K562 (cell line): ENCODE results near the gene LY6G5B. TPM values are rescaled to one million over a fixed set of nuclear protein-coding genes. Genes with fewer than 3 reads are reported as not detected.

ENCODE experiments used
- CBX3 ChIP-seq, 2 experiments: IDR thresholded peaks; 1 replicate in 1 of 2; 2 replicates in 1 of 2; pipeline ENCODE4 v1.6.1; 2012; ENCODE audit warnings: inconsistent platforms in 2 of 2, low read length in 2 of 2, borderline replicate concordance in 1 of 2, control low read depth in 1 of 2
- IRF1 ChIP-seq: sonication (generic); formaldehyde crosslinking; IDR thresholded peaks from 2 replicates; pipeline ENCODE4 v1.8.0; 2022; ENCODE audit warnings: missing genetic modification reagents, mild to moderate bottlenecking, borderline replicate concordance
- MEIS2 ChIP-seq: fragments of 450-650 bp; IDR thresholded peaks from 2 replicates; pipeline ENCODE4 v1.6.1; 2014; ENCODE audit warnings: mild to moderate bottlenecking; ENCODE audit not compliant: partially characterized antibody
- NFIX ChIP-seq: fragments of 250-450 bp; sonication (Bioruptor Pico); IDR thresholded peaks from 2 replicates; pipeline ENCODE4 v1.4.0; 2020; ENCODE audit warnings: low read depth, mild to moderate bottlenecking, moderate library complexity
- PBX2 ChIP-seq, 2 experiments: IDR thresholded peaks in 1 of 2; conservative IDR thresholded peaks in 1 of 2; 2 replicates each; pipeline ENCODE4 v1.6.1; 2016; ENCODE audit warnings: low read depth in 2 of 2, mild to moderate bottlenecking in 1 of 2, missing compliant biosample characterization in 1 of 2, missing genetic modification characterization in 1 of 2, moderate library complexity in 1 of 2
- PHF20 ChIP-seq: fragments of 450-650 bp; IDR thresholded peaks from 2 replicates; pipeline ENCODE4 v1.6.1; 2018; ENCODE audit not compliant: partially characterized antibody
- RB1 ChIP-seq: fragments of 450-650 bp; IDR thresholded peaks from 2 replicates; pipeline ENCODE4 v1.6.1; 2017; ENCODE audit warnings: low read depth, mild to moderate bottlenecking
- SETDB1 ChIP-seq: IDR thresholded peaks from one replicate; pipeline ENCODE4 v1.6.1; 2012; ENCODE audit warnings: low read length, control low read depth, inconsistent platforms
- SRSF7 ChIP-seq: fragments of 200-400 bp; formaldehyde crosslinking; optimal IDR thresholded peaks from 2 replicates; pipeline ENCODE3; 2017; ENCODE audit warnings: mild to moderate bottlenecking, low read depth, low read length
- TCF15 ChIP-seq: fragments of 250-450 bp; sonication (Bioruptor Pico); IDR thresholded peaks from 2 replicates; pipeline ENCODE4 v1.8.0; 2022; ENCODE audit warnings: moderate library complexity, mild to moderate bottlenecking, inconsistent platforms
- TEAD1 ChIP-seq, 2 experiments: fragments of 450-650 bp in 1 of 2; sonication (generic) in 1 of 2; formaldehyde crosslinking; IDR thresholded peaks; 2 replicates each; pipeline versions ENCODE4 v1.4.0 to v1.8.0; 2020 to 2022; ENCODE audit warnings: mild to moderate bottlenecking in 2 of 2, missing genetic modification reagents in 1 of 2
- TOE1 ChIP-seq, 2 experiments: fragments of 450-650 bp in 1 of 2; sonication (generic) in 1 of 2; formaldehyde crosslinking in 1 of 2; IDR thresholded peaks; 2 replicates each; pipeline versions ENCODE4 v1.7.1 to v1.8.0; 2016 to 2022; ENCODE audit warnings: borderline replicate concordance in 2 of 2, mild to moderate bottlenecking in 2 of 2, antibody characterized with exemption in 1 of 2, inconsistent platforms in 1 of 2, low read depth in 1 of 2, missing genetic modification reagents in 1 of 2, moderate library complexity in 1 of 2
- ZNF12 ChIP-seq: sonication (generic); formaldehyde crosslinking; IDR thresholded peaks from 2 replicates; pipeline ENCODE4 v1.4.0; 2020; ENCODE audit warnings: mild to moderate bottlenecking, missing genetic modification reagents
- ZNF232 ChIP-seq: sonication (generic); formaldehyde crosslinking; IDR thresholded peaks from 2 replicates; pipeline ENCODE4 v1.8.0; 2022; ENCODE audit warnings: mild to moderate bottlenecking, missing genetic modification reagents
- ZNF75A ChIP-seq: fragments of 450-650 bp; formaldehyde crosslinking; IDR thresholded peaks from 2 replicates; pipeline ENCODE4 v1.4.0; 2020; ENCODE audit warnings: mild to moderate bottlenecking
- ZNF77 ChIP-seq: fragments of 250-450 bp; sonication (Bioruptor Pico); IDR thresholded peaks from 2 replicates; pipeline ENCODE4 v1.5.0; 2020
- polyA plus RNA-seq, 8 experiments: library from polyadenylated mRNA; depleted of rRNA in 4 of 8; stranded (reverse) in 5 of 8; unstranded in 3 of 8; fragments of >200 nt; fragmentation: Nextera tagmentation in 2 of 8; fragmentation: Illumina TruSeq in 1 of 8; extraction: Ambion mirVana in 2 of 8; extraction: Trizol in 1 of 8; gene quantifications; 2 replicates each; pipeline versions ENCODE4 v1.2.1 to v1.2.3, GENCODE V29; 2011 to 2014; ENCODE audit warnings: inconsistent platforms in 1 of 8, missing spikeins in 1 of 8
- total RNA-seq, 7 experiments: library from RNA; depleted of rRNA in 6 of 7; stranded (reverse); fragments of >200 nt in 6 of 7; fragmentation: Illumina TruSeq in 2 of 7; extraction: Trizol in 2 of 7; gene quantifications; 2 replicates each; pipeline versions ENCODE4 v1.2.1 to v1.2.3, GENCODE V29; 2011 to 2021; ENCODE audit warnings: low replicate concordance in 1 of 7
- TF ChIP-seq, protein P1 (sequence below): fragments of 450-650 bp; formaldehyde crosslinking; conservative IDR thresholded peaks from 2 replicates; pipeline ENCODE4 v1.4.0; 2022; ENCODE audit warnings: mild to moderate bottlenecking, missing genetic modification characterization
- TF ChIP-seq, protein P2 (sequence below): fragments of 450-650 bp; IDR thresholded peaks from 2 replicates; pipeline ENCODE4 v1.6.1; 2017; ENCODE audit warnings: mild to moderate bottlenecking, moderate library complexity
- TF ChIP-seq, protein P3 (sequence below): fragments of 250-450 bp; sonication (Bioruptor Pico); IDR thresholded peaks from 2 replicates; pipeline ENCODE4 v1.4.0; 2020

LY6G5B gene
- total and polyA plus RNA-seq, 9 of the 15 experiments (the other 6 are each of a cell fraction or from before 2014, with no cell fraction given), result 6.0 to 27.0 (median 7.5) TPM

DNA sequence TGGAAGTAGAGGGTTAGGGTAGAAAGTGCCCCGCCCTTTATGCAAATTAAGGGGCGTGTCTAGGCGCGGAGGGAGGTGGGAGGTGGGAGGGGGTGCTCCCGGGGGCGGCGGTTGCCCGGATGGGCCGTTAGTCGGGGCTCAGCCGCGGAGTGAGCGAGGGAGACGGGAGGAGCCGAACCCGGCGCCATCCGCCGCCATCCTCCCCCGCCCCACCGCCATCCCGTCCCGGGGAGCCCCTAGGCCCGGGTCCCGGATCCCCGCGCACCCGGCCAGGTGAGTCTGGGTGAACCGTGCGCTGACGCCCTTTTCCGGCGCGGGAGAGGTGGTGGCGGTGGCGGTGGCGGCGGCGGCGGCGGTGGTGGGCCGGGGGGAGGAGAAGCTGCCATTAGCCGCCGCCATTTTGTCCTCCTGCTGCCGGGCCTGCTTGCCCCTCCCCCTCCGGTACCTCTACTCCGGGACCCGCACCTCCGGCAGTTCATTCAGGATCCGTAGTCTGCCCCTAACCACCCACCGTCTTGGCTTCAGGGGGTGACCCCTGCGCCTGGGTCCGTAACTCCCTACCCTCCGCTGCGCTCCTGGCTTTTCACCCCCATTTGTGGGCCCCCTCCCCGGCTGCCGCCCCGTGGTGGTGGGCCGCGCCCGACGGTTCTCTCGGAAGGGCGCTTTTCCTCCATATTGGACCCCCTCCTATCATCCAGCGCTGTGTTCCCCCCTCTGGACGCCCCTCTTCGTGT lies 49.0 kb upstream of the LY6G5B start, which contains the start of gene PRRC2A (continued):
- TF ChIP-seq CBX3 (IDR thresholded peaks at IDR 0.05; ENCODE audit: borderline replicate concordance in 1 of 2, low read length in 2 of 2) (no peak), ZNF75A (no peak), IRF1 (CRISPR knock-in tag) (no peak), SETDB1 (no peak), ZNF12 (CRISPR knock-in tag) (no peak), RB1 (peak; percentile 86), PHF20 (peak; percentile 83), SRSF7 (no peak), TOE1 (IDR thresholded peaks at IDR 0.05; ENCODE audit: borderline replicate concordance) (no peak; the same call in 1 of the 2 replicates), TOE1 (CRISPR knock-in tag; IDR thresholded peaks at IDR 0.05; ENCODE audit: borderline replicate concordance, low read depth) (no peak), ZNF77 (CRISPR knock-in tag) (no peak), TEAD1 (CRISPR knock-in tag; IDR thresholded peaks at IDR 0.05) (peak in 1 of 2 experiments; percentile 49; a peak in 2 of 4 replicates), ZNF232 (CRISPR knock-in tag) (no peak; the same call in 1 of the 2 replicates), NFIX (CRISPR knock-in tag) (no peak), TCF15 (CRISPR knock-in tag) (no peak), PBX2 (CRISPR knock-in tag; IDR thresholded peaks at IDR 0.05; ENCODE audit: low read depth) (no peak), PBX2 (tag; conservative IDR thresholded peaks at IDR 0.05; ENCODE audit: low read depth) (no peak), MEIS2 (no peak)
- TF ChIP-seq, protein P1, sequence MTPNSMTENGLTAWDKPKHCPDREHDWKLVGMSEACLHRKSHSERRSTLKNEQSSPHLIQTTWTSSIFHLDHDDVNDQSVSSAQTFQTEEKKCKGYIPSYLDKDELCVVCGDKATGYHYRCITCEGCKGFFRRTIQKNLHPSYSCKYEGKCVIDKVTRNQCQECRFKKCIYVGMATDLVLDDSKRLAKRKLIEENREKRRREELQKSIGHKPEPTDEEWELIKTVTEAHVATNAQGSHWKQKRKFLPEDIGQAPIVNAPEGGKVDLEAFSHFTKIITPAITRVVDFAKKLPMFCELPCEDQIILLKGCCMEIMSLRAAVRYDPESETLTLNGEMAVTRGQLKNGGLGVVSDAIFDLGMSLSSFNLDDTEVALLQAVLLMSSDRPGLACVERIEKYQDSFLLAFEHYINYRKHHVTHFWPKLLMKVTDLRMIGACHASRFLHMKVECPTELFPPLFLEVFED, result peak; percentile 84; the same call in 1 of the 2 replicates
- TF ChIP-seq, protein P2, sequence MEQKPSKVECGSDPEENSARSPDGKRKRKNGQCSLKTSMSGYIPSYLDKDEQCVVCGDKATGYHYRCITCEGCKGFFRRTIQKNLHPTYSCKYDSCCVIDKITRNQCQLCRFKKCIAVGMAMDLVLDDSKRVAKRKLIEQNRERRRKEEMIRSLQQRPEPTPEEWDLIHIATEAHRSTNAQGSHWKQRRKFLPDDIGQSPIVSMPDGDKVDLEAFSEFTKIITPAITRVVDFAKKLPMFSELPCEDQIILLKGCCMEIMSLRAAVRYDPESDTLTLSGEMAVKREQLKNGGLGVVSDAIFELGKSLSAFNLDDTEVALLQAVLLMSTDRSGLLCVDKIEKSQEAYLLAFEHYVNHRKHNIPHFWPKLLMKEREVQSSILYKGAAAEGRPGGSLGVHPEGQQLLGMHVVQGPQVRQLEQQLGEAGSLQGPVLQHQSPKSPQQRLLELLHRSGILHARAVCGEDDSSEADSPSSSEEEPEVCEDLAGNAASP, result no peak
- TF ChIP-seq, protein P3, sequence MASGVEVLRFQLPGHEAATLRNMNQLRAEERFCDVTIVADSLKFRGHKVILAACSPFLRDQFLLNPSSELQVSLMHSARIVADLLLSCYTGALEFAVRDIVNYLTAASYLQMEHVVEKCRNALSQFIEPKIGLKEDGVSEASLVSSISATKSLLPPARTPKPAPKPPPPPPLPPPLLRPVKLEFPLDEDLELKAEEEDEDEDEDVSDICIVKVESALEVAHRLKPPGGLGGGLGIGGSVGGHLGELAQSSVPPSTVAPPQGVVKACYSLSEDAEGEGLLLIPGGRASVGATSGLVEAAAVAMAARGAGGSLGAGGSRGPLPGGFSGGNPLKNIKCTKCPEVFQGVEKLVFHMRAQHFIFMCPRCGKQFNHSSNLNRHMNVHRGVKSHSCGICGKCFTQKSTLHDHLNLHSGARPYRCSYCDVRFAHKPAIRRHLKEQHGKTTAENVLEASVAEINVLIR (CRISPR knock-in tag), result no peak
